GM21619 (cell line): ENCODE data around the gene TM9SF3.

Experiments used
- ATAC-seq: cut with Tn5 transposase; IDR thresholded peaks from one replicate; pipeline ENCODE4 v1.9.1; 2021; ENCODE audit not compliant: unreplicated experiment

The TM9SF3 gene

GRCh38 chr10:96473866-96474265 is 112.9 kb downstream of the TM9SF3 start:
- no peak for ATAC-seq

- no peak for ATAC-seq
Measured at GRCh38 chr10:96470116-96470743, 116.6 kb downstream of the TM9SF3 start.

- ATAC-seq = no peak
Measured at GRCh38 chr10:96468845-96469244, 118.0 kb downstream of the TM9SF3 start.
